RWPE1 (cell line): ENCODE measurements around the gene CPM.

Experiments
- CTCF ChIA-PET: fragments of 350-600 bp; sonication (Branson Sonifier 250); formaldehyde crosslinking; extraction: SDS; loops from one replicate; lab custom pipeline; 2021; lab: Yijun Ruan, JAX
- POLR2A ChIA-PET: fragments of 400-600 bp; formaldehyde crosslinking; extraction: SDS; loops from one replicate; lab custom pipeline; 2020; ENCODE audit warnings: antibody characterized with exemption; ENCODE audit not compliant: low non-redundant PET; lab: Yijun Ruan, JAX
- DNase-seq: peaks from one replicate; pipeline ENCODE4 v3.0.0; 2012; ENCODE audit warnings: low spot score
- H3K27ac ChIP-seq: fragments of 450-650 bp; 2 replicates; pipeline ENCODE4 v1.5.1; 2017
- TF ChIP-seq, protein P1 (sequence below): fragments of 450-650 bp; conservative IDR thresholded peaks from 2 replicates; pipeline ENCODE4 v1.5.1; 2017; ENCODE audit warnings: low read depth, mild to moderate bottlenecking

The CPM gene

DNA sequence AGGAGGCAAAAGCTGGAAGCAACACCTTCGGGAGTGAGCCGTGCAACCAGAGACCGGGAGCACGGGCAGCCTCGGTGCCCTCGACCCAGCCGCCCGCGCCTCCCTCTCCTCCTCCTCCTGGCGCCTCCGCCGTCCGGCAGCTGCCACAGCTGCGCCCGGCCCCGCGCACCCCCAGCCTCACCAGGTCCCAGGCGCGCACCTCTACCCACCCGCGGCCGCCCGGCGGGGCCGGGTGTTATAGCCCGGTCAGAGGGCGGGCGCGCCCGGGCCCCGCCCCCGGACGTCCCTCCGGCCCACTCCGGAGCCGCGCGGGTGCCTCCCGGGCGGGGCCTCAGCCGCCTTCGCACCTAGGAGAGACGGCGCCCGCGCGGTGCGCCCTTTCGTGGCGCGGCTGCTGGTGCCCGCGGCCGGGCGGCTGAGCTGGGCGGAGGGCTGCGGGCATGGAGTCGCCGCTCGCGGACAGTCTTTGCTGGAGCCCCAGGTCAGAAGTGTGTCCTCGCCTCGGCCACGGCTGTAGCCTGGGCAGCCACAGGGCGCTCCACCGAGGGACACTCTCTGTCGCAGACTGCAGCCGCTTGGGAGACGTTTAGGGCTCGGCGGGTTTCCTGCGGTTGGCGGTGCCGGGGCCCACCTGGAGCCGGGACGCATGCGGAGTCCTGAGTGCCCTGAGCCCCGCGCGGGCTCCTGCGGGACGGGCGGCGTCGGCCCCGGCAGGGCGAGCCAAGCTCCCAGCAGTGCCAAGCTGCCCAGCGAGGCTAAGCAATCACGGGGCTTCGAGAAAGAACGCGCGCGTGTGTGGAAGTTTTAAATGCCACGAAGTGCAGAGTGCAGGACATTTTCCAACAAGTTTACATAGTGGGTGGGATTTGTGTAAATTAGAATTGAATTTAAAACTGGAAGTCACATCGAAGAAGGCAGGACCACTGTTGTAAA is at the start of gene CPM:
CPM (minus strand) TSS at position 211 of the 933 bp plus-strand sequence. CDS start 334 bp downstream, outside the sequence.
- POLR2A ChIA-PET, result interaction anchor here (0.6 kb wide), 1 partner anchor 634 kb away, joined by 4 read pairs; no protein-coding TSS in a partner anchor
- no peak within 1 kb of the TSS for H3K27ac ChIP-seq
- CTCF ChIA-PET, result interaction anchor here (0.7 to 1.2 kb wide), 3 partner anchors 11 to 137 kb away, joined by 3 to 6 read pairs (median 4); no protein-coding TSS in a partner anchor
- peak; percentile 67 for DNase-seq
- TF ChIP-seq, protein P1, sequence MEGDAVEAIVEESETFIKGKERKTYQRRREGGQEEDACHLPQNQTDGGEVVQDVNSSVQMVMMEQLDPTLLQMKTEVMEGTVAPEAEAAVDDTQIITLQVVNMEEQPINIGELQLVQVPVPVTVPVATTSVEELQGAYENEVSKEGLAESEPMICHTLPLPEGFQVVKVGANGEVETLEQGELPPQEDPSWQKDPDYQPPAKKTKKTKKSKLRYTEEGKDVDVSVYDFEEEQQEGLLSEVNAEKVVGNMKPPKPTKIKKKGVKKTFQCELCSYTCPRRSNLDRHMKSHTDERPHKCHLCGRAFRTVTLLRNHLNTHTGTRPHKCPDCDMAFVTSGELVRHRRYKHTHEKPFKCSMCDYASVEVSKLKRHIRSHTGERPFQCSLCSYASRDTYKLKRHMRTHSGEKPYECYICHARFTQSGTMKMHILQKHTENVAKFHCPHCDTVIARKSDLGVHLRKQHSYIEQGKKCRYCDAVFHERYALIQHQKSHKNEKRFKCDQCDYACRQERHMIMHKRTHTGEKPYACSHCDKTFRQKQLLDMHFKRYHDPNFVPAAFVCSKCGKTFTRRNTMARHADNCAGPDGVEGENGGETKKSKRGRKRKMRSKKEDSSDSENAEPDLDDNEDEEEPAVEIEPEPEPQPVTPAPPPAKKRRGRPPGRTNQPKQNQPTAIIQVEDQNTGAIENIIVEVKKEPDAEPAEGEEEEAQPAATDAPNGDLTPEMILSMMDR, result no peak

DNA sequence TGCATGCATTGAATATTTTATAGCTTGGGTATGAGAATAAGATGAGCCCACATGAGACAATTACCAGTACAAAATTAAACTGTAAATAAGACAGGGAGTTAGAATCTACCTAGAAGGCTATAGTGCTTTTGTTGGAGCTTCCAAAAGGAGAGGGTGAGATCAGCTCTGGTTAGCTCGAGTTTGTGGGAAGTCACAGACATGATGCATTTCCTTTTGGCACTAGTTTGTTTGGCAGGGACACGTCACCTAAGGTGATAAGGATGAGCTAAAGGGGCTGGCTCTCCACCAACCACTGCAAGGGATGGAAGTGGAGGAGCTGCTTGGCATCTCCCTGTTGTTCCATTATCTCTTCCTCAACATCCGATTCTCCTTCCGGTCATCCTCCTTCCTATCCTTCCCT is 48.5 kb upstream of the CPM start:
- CTCF ChIA-PET, result no interaction called here
- TF ChIP-seq, protein P1, result no peak
- POLR2A ChIA-PET, result no interaction called here
- no peak for DNase-seq
- H3K27ac ChIP-seq, result no peak overlapping the region

DNA sequence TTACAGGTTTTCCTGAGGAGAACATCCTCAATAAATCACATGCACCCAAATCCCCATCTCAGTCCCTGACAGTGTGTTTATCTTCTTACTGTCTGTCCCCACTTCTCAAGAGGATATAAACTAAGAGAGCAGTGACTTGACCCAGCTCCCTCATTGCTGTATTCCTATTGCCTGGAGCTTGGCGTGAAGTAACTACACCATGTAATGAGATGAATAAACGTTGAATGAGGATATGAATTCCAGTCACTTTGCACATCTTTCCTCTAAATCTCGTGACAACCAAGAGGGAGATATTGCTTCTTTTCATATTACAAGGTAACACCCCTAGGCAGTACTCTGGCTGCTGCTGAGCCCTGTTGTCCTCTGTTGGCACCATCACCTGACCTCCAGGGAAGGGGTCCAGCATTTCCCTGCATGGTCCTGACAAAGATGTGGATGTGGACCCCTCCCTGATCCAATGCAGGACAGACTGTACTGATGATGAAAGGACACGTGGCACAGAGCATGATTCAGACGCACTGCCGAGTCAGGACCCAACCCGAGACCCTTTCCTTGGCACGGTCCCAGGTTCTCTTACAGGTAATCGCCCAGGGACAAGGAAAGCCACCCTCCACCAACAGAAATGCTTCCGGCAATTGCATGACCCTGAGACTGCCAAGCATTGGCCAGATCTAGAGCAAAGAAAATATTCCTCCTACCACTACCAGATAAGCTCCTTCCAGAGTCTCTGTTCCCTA is 47.7 kb upstream of the CPM start:
- TF ChIP-seq, protein P1, result no peak
- ChIA-PET CTCF (no interaction called here), POLR2A (no interaction called here)
- no peak overlapping the region for H3K27ac ChIP-seq
- DNase-seq, result no peak

DNA sequence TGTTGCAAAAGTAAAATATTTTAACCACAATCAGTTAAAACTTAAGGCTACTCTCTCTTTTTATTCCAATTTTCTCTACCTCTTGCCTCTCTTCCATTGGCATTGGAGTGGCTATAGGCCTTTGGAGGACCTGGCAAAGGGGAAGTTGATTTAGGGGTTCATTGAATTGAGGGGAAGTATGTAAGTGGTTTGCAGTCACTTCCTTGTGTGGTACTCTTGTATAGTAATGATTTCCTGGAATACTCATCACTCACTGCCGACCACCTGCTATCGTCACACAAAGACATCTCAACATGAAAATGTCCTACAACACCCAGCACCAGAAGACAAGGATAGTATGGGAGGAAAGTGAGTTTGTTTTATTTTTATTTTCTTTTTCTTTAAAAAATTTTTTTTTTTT is 45.7 kb upstream of the CPM start:
- H3K27ac ChIP-seq, result no peak overlapping the region
- ChIA-PET CTCF (interaction anchor here (0.7 kb wide), 1 partner anchor 74 kb away, joined by 4 read pairs; no protein-coding TSS in a partner anchor), POLR2A (no interaction called here)
- TF ChIP-seq, protein P1, result no peak
- no peak for DNase-seq

DNA sequence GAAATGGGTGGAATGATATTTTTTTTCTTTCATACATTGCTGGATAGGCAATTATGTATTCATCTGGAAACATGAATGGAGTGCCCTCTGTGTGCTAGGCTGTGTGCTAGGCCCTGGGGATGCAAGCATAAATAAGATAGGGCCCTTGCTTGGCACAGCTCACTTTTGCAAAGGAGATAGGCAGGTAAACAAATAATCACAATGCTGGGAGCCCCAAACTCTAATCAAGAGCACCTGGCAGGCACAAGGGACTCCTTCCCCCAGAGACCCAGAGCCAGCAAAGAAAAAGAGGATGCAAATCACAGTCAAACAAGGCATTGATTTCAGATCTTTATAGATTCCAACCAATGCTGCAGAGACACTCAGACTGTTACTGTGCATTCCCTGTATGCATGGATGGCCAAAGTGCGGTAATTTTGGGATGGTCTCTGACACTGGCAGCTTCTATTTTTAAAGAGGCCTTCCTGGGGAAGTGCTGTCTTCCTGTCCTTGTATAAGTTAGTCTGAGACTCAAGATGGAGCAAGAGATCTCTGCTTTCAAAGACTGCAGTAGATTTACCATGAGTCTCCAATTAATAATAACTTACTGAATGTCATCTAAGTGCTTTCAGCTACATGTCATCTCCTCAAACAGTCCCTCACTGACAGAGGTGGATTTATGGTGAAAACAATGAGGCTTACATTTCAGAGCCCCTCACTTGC is 45.1 kb upstream of the CPM start:
- POLR2A ChIA-PET, result no interaction called here
- TF ChIP-seq, protein P1, result no peak
- no peak overlapping the region for H3K27ac ChIP-seq
- CTCF ChIA-PET, result no interaction called here
- no peak for DNase-seq

DNA sequence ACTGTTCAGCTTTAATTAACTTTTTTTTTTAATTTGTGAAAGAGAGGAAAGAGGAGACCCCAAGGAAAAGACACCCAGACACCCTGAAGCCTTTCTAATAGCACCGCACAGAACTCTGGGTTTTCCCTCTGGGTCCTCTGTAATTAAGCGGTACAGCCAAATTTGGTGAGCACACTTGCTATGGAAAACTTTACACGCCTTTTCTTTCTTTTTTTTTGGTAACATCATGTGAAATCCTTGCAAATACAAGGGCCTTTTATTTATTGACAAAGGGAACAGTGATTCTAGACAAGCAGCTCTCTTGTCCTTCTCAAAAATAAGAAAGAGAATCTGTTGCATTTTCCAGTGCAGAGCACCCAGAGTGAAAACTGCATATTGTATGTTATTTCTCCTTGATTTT is 44.4 kb upstream of the CPM start:
- TF ChIP-seq, protein P1, result no peak
- ChIA-PET POLR2A (no interaction called here), CTCF (no interaction called here)
- H3K27ac ChIP-seq, result no peak overlapping the region
- no peak for DNase-seq
